ENCODE data around the gene OR5B21.

- TF ChIP-seq CTCF (IDR thresholded peaks at IDR 0.05) (peak; percentile 65 to 83 (median 73)), POLR2A (IDR thresholded peaks at IDR 0.05) (no peak)
Measured at GRCh38 chr11:58524232-58525036, 16.5 kb upstream of the OR5B21 start.

All from heart left ventricle (tissue), 13 donors.